BLaER1 treated with 17β-estradiol and CSF1 and Interleukin-3, amounts not matched to agents 10 nM and 100 nM (cell line): ENCODE measurements around the gene KATNB1.

ENCODE experiments used
- H3K27ac ChIP-seq, 11 experiments: shearing (Covaris generic); formaldehyde crosslinking; 2 replicates each; pipeline ENCODE4 v1.8.1; 2022
- H3K27me3 ChIP-seq, 11 experiments: shearing (Covaris generic); formaldehyde crosslinking; 2 replicates each; pipeline ENCODE4 v1.8.1; 2022
- H3K36me3 ChIP-seq, 11 experiments: shearing (Covaris generic); formaldehyde crosslinking; 2 replicates each; pipeline ENCODE4 v1.8.1; 2022
- H3K4me1 ChIP-seq, 10 experiments: shearing (Covaris generic); formaldehyde crosslinking; 2 replicates each; pipeline ENCODE4 v1.8.1; 2022
- H3K4me2 ChIP-seq, 11 experiments: shearing (Covaris generic); formaldehyde crosslinking; 2 replicates each; pipeline ENCODE4 v1.8.1; 2022
- H3K4me3 ChIP-seq, 10 experiments: shearing (Covaris generic); formaldehyde crosslinking; 2 replicates each; pipeline ENCODE4 v1.8.1; 2022
- H3K9ac ChIP-seq, 11 experiments: shearing (Covaris generic); formaldehyde crosslinking; 2 replicates each; pipeline ENCODE4 v1.8.1; 2022
- H3K9me3 ChIP-seq, 11 experiments: shearing (Covaris generic); formaldehyde crosslinking; replicated peaks in 1 of 11; 2 replicates each; pipeline ENCODE4 v1.8.1; 2022
- H4K20me1 ChIP-seq, 11 experiments: shearing (Covaris generic); formaldehyde crosslinking; 2 replicates each; pipeline ENCODE4 v1.8.1; 2022
- Cebpa-rat ChIP-seq, 11 experiments: shearing (Covaris generic); IDR thresholded peaks; 2 replicates each; pipeline ENCODE4 v1.8.1; 2022

The KATNB1 gene

DNA sequence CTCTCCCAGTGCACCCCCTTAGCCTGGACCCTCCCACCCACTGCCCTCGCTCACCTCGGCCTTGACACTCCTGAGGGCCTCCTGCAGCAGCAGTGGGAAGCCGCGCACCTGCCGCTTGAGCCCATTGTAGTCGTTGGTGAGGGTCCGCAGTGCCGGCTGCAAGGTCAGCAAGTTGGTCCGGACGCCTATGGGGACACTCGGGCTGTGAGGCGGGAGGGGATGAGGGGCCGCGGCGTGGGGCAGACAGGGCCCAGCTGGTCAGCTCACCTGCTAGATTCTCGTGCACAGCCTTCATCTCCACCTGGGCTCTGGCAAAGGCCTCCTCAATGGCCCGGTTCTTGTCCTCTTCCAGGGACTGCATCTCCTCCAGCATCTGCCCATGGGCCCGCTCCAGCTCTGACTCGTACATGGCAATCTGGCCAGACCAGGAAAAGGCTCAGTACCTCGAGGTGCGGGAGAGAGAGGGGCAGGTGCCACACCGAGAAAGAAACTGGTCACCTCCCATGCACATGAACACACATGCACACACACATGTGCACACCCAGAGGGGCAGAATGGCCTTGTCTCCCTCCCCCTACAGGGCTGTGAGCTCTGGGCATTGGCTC lies 34.1 kb downstream of the KATNB1 start:
- Histone ChIP-seq H3K9me3 (0 out of 22 replicates have a peak, but pooled peaks cover 0 to 3% (median 0%) of the 10 kb centered on the region in 11 experiments), H3K36me3 (peaks cover 0 to 98% (median 23%) of the 10 kb centered on the region in 11 experiments; a peak in 17 of 22 replicates)
- TF ChIP-seq Cebpa-rat (IDR thresholded peaks at IDR 0.05), result no peak

DNA sequence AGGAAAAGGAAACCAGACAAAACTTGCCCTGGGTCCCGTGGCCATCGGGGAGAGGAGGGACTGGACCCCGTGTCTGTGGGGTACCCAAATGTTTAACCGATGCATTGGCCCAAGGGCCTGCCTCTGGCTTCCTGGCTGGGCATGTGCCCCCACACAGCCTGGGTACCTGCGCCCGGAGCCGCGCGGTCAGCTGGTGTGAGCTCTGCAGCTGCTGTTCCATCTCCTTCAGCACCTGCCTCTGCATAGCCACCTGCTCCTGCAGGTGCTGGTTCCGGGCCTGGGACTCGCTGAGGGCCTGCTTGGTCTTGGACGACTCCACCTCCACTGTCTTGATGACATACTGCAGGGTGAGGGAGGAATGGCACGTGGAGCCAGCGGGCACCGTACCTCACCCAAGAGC lies 34.8 kb downstream of the KATNB1 start:
- Histone ChIP-seq H3K27ac (no peak overlapping the region), H3K9ac (no peak overlapping the region), H3K36me3 (peaks cover 0 to 100% (median 23%) of the 10 kb centered on the region in 11 experiments; a peak in 17 of 22 replicates), H3K27me3 (no peaks in the 10 kb centered on the region), H3K4me3 (no peak overlapping the region), H3K9me3 (0 out of 22 replicates have a peak, but pooled peaks cover 0 to 1% (median 0%) of the 10 kb centered on the region in 11 experiments), H4K20me1 (peaks cover 0 to 49% (median 0%) of the 10 kb centered on the region in 11 experiments; a peak in 8 of 22 replicates), H3K4me1 (peaks cover 0 to 20% (median 8%) of the 10 kb centered on the region in 10 experiments; a peak in 17 of 20 replicates), H3K4me2 (no peak overlapping the region)
- TF ChIP-seq Cebpa-rat (IDR thresholded peaks at IDR 0.05), result no peak

More for the DNA sequence above, 34.1 kb downstream of the KATNB1 start:
- Histone ChIP-seq H4K20me1 (peaks cover 0 to 43% (median 0%) of the 10 kb centered on the region in 11 experiments; a peak in 8 of 22 replicates), H3K4me2 (no peak overlapping the region), H3K4me1 (peaks cover 0 to 17% (median 8%) of the 10 kb centered on the region in 10 experiments; a peak in 16 of 20 replicates), H3K27me3 (no peaks in the 10 kb centered on the region), H3K4me3 (no peak overlapping the region), H3K27ac (no peak overlapping the region), H3K9ac (no peak overlapping the region)

DNA sequence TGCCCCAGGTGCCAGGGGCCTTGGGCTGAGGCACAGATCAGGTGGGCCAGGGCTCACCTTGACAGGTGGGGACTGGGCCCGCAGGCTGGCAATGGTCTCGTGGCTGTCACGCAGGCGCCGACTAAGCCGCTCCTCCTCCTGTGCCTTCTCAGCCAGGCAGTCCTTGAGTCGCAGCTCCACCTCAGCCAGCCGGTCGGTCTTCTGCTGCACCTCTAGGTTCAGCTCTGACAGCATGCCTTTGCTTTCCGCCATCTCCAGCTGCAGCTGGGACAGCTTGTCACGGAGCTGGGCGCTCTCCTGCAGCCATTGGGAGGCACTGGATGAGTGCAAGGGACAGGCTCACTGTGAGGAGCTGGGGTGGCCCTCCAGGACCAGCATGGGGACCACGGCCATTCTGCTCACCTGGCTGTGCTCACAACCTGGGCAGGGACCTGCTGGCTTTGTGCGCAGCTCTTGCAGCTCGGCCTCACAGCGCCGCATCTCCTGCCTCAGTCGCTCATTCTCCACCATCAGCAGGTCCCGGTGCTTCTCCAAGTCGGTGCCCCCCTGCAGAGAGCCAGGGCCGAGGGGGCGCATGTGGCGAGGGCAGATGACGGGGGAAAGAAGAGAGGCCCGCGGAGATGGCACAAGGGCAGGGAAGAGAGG lies 35.7 kb downstream of the KATNB1 start:
- no peak for TF ChIP-seq Cebpa-rat (IDR thresholded peaks at IDR 0.05)
- Histone ChIP-seq H3K4me3 (no peak overlapping the region), H3K9ac (no peak overlapping the region), H3K4me2 (no peak overlapping the region), H3K27me3 (no peaks in the 10 kb centered on the region), H4K20me1 (peaks cover 0 to 58% (median 0%) of the 10 kb centered on the region in 11 experiments; a peak in 9 of 22 replicates), H3K36me3 (peaks cover 0 to 100% (median 23%) of the 10 kb centered on the region in 11 experiments; a peak in 18 of 22 replicates), H3K9me3 (no peaks in the 10 kb centered on the region), H3K27ac (no peak overlapping the region), H3K4me1 (peaks cover 0 to 19% (median 8%) of the 10 kb centered on the region in 10 experiments; a peak in 17 of 20 replicates)

DNA sequence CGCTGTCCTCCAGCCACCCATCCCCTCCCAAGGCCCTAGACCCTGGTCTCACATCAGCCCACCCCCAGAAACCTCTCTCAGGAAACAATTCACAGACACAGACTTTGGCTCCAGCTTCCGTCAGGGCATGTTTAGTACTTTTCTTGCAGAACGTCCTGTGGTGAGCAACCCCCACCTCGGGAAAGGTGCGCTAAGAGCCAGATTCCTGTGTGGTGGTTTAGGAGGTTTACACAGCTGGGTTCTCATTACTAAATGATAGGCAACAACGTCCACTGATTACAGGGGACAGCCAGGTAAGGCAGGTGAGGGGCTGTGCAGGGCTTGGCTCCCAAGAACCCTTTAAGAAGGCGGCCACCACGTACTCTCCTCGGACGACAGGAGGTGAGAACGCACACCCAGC lies 37.4 kb downstream of the KATNB1 start:
- Histone ChIP-seq H4K20me1 (peaks cover 0 to 74% (median 0%) of the 10 kb centered on the region in 11 experiments; a peak in 9 of 22 replicates), H3K4me1 (peaks cover 0 to 19% (median 8%) of the 10 kb centered on the region in 10 experiments; a peak in 17 of 20 replicates), H3K4me3 (no peak overlapping the region), H3K27me3 (no peaks in the 10 kb centered on the region), H3K9me3 (no peaks in the 10 kb centered on the region), H3K9ac (no peak overlapping the region), H3K36me3 (peaks cover 0 to 100% (median 23%) of the 10 kb centered on the region in 11 experiments; a peak in 18 of 22 replicates), H3K27ac (no peak overlapping the region), H3K4me2 (peak overlapping the region in 4 of 11 experiments; percentile 15 to 36 (median 19); a peak in 2 of 22 replicates)
- no peak for TF ChIP-seq Cebpa-rat (IDR thresholded peaks at IDR 0.05)

DNA sequence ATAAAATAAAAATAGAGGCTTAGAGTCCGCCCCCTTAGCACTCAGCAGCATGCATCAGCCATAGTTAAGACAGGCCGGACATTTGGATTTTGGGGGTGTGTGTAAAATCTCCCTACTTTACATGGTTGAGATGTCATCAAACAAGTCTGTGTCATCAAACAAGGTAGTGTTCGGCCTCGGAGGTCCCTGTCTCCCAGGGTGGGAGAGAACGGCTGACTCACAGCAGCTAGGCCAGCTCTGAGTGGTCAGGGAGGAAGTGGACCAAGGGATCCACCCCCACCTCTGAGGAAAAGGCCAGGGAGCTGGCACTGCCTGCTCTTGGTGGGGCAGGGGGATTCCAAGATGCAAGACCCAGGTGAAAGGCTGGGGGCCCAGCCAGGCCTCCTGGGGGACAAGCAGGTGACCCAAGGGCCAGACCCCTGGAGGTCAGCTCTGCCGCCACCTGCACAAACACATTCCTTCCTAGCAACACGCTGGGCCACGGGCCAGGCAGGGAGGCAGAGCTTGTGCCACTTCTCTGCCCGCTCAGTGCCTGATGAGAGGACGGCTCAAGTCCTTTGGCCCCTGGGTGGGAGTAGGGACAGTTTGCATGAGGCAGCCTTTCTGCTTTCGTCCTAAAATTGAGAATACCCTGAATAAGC lies 38.2 kb downstream of the KATNB1 start:
- Histone ChIP-seq H3K9ac (no peak overlapping the region), H3K4me2 (no peak overlapping the region), H3K36me3 (peaks cover 0 to 100% (median 23%) of the 10 kb centered on the region in 11 experiments; a peak in 18 of 22 replicates), H3K27ac (no peak overlapping the region), H3K4me1 (peaks cover 0 to 19% (median 8%) of the 10 kb centered on the region in 10 experiments; a peak in 17 of 20 replicates), H4K20me1 (peaks cover 0 to 82% (median 0%) of the 10 kb centered on the region in 11 experiments; a peak in 9 of 22 replicates), H3K27me3 (no peaks in the 10 kb centered on the region), H3K9me3 (no peaks in the 10 kb centered on the region), H3K4me3 (no peak overlapping the region)
- no peak for TF ChIP-seq Cebpa-rat (IDR thresholded peaks at IDR 0.05)

DNA sequence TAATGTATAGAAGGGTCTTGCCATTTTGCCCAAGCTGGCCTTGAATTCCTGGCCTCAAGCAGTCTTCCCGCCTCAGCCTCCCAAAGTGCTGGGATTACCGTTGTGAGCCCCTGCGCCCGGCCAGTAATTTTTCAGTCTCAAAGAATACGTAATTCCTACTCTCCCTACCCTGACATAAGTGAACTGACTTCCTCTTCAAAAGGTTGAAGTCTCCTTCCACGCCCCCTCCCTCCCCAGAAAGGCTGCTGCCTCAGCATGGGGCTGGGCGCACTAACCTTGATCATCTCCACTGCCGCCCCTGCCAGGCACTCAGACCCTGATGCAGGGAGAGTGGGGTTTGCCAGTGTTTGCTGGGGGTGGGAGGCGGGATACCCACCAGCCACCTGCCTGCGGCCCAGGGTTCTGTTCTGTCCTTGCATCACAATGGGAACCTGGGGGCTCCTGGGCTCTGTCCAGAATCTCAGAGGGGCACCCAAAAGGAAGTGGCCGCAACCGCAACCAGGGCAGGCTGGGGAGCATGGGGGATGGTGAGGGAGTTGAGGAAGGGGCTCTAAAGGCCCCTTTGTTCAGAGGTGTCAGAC lies 39.2 kb downstream of the KATNB1 start:
- Histone ChIP-seq H3K4me2 (peak overlapping the region in 2 of 11 experiments; percentile 7 to 27; a peak in 2 of 22 replicates), H3K27ac (no peak overlapping the region), H3K4me1 (peaks cover 0 to 19% (median 8%) of the 10 kb centered on the region in 10 experiments; a peak in 17 of 20 replicates), H3K36me3 (peaks cover 0 to 100% (median 17%) of the 10 kb centered on the region in 11 experiments; a peak in 16 of 22 replicates), H3K9me3 (no peaks in the 10 kb centered on the region), H4K20me1 (peaks cover 0 to 88% (median 0%) of the 10 kb centered on the region in 11 experiments; a peak in 9 of 22 replicates), H3K9ac (peak overlapping the region in 2 of 11 experiments; percentile 40 to 57; a peak in 3 of 22 replicates), H3K4me3 (no peak overlapping the region), H3K27me3 (no peaks in the 10 kb centered on the region)
- TF ChIP-seq Cebpa-rat (IDR thresholded peaks at IDR 0.05), result no peak

DNA sequence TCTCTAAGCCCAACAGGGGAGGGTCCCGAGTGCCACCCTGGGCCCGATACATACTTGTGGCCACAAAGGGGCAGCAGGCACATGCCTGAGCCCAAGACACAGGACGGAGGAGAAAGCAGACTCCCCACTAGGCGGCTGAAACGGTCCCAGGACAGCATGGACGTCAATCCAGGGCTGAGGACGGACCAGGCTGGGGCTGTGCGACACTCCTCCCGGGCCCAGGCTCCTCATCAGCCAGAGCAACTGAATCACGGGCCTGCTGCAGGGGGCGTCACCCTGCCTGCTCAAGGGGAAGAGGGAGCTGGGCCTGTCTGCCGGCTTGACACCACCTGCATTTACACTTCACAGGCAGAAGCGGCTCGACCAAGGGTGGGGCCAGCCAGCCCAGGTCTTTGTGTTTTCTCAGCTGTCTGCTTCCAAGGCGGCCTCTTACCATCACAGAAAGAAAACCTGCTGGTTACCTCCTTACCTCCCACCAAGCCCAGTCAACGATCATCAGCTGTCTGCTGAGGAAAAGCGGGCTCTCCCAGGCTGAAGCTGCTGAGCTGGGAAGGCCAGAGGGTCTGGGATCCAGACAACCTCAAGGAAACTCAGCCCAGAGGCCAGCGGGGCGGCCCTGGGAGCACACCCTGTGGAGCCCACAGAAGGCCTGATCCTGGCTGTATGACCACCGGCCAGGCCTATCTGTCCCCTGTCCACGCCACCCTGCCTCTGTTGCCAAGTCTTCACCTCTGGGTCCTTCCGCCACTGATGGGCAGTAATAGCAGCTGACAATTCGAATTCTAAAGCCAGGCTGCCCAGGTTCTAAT lies 40.3 kb downstream of the KATNB1 start:
- Histone ChIP-seq H3K4me3 (no peak overlapping the region), H3K4me1 (peaks cover 0 to 19% (median 8%) of the 10 kb centered on the region in 10 experiments; a peak in 17 of 20 replicates), H3K9me3 (no peaks in the 10 kb centered on the region), H3K27ac (peak overlapping the region in 1 of 11 experiments; percentile 22; a peak in 1 of 22 replicates), H4K20me1 (peaks cover 0 to 90% (median 0%) of the 10 kb centered on the region in 11 experiments; a peak in 9 of 22 replicates), H3K36me3 (peaks cover 0 to 97% (median 9%) of the 10 kb centered on the region in 11 experiments; a peak in 13 of 22 replicates), H3K9ac (peak overlapping the region in 4 of 11 experiments; percentile 7 to 57 (median 25); a peak in 4 of 22 replicates), H3K27me3 (no peaks in the 10 kb centered on the region), H3K4me2 (peak overlapping the region in 1 of 11 experiments; percentile 7; a peak in 2 of 22 replicates)
- TF ChIP-seq Cebpa-rat (IDR thresholded peaks at IDR 0.05), result no peak
